MCF 10A (cell line): ENCODE data around the gene NAPSA. TPM values are rescaled to one million over a fixed set of nuclear protein-coding genes. Genes with fewer than 3 reads are reported as not detected.

Experiments used
- BruUV-seq: library from RNA; stranded (reverse); fragments of 400-500 nt; replicated peaks from 2 replicates; lab custom pipeline; 2021; lab: Mats Ljungman, UMichigan
- CTCF ChIA-PET: fragments of 300-600 bp; sonication (Branson Sonifier 250); formaldehyde crosslinking; extraction: SDS; loops from one replicate; lab custom pipeline; 2021; ENCODE audit warnings: antibody characterized with exemption, inconsistent platforms; lab: Yijun Ruan, JAX
- POLR2A ChIA-PET: fragments of 300-600, 350-650 bp; sonication (Branson Sonifier 250); formaldehyde crosslinking; extraction: SDS; loops from one replicate; lab custom pipeline; 2020; ENCODE audit warnings: antibody characterized with exemption, inconsistent platforms; lab: Yijun Ruan, JAX
- DNase-seq: peaks from one replicate; pipeline ENCODE4 v3.0.0-alpha.2; 2018; ENCODE audit not compliant: unreplicated experiment
- H3K27ac Mint-ChIP-seq: one replicate; pipeline ENCODE4 v1.8.0; 2022; ENCODE audit warnings: mild to moderate bottlenecking, low read depth, mixed read lengths; ENCODE audit not compliant: unreplicated experiment
- H3K27me3 Mint-ChIP-seq: one replicate; pipeline ENCODE4 v1.8.0; 2022; ENCODE audit warnings: mixed read lengths; ENCODE audit not compliant: insufficient read depth, unreplicated experiment
- H3K36me3 Mint-ChIP-seq: one replicate; pipeline ENCODE4 v1.8.0; 2022; ENCODE audit warnings: mild to moderate bottlenecking, moderate library complexity, mixed read lengths; ENCODE audit not compliant: insufficient read depth, unreplicated experiment
- H3K4me1 Mint-ChIP-seq: one replicate; pipeline ENCODE4 v1.8.0; 2022; ENCODE audit warnings: mixed read lengths; ENCODE audit not compliant: insufficient read depth, unreplicated experiment
- H3K4me3 Mint-ChIP-seq: one replicate; pipeline ENCODE4 v1.8.0; 2022; ENCODE audit warnings: mild to moderate bottlenecking, moderate library complexity, mixed read lengths; ENCODE audit not compliant: unreplicated experiment
- H3K9me3 Mint-ChIP-seq: one replicate; pipeline ENCODE4 v1.8.0; 2022; ENCODE audit warnings: mixed read lengths; ENCODE audit not compliant: unreplicated experiment
- intact Hi-C: fragments of 100-400 bp; cut with micrococcal nuclease; formaldehyde crosslinking; loops from 2 replicates; pipeline ENCODE4 v1.14.1; 2022
- total RNA-seq: library from RNA; stranded (reverse); gene quantifications from 2 replicates; pipeline ENCODE4 v1.2.3, GENCODE V29; 2022
- TF ChIP-seq, protein P1 (sequence below): fragments of 200-600 bp; IDR thresholded peaks from one replicate; pipeline ENCODE4 v1.8.0; 2022; ENCODE audit warnings: antibody characterized with exemption, mild to moderate bottlenecking; ENCODE audit not compliant: unreplicated experiment

NAPSA gene
- total RNA-seq, 1 experiment from 2014 or later: 0.51 TPM

DNA sequence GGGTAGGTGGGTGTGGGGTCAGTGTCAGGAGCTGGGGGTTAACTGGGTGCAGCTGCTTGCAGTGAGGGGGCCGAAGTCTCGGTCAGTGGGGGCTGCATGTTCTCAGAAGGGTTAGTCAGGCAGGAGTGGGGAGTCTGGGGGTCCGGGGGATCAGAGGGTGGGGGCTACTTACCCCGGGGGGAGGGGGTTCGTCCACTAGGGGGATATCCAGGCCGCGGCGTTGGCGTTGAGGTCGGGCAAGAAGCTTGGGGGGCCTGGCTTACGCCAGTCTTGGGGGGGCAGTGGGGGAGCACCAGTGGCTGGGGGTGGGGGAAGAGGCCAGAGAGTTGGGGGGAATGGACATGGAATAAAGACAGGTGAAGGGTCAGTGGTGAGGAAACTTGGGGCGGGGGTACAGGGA lies 45.4 kb downstream of the NAPSA start:
- ChIA-PET CTCF (no interaction called here), POLR2A (no interaction called here)
- Mint-ChIP-seq H3K4me3 (no peak overlapping the region), H3K27me3 (peaks cover 12% of the 10 kb centered on the region), H3K27ac (no peak overlapping the region), H3K36me3 (no peaks in the 10 kb centered on the region), H3K4me1 (peaks cover 2% of the 10 kb centered on the region), H3K9me3 (peaks cover 26% of the 10 kb centered on the region)
- intact Hi-C loops: no loop called here
- TF ChIP-seq, protein P1, sequence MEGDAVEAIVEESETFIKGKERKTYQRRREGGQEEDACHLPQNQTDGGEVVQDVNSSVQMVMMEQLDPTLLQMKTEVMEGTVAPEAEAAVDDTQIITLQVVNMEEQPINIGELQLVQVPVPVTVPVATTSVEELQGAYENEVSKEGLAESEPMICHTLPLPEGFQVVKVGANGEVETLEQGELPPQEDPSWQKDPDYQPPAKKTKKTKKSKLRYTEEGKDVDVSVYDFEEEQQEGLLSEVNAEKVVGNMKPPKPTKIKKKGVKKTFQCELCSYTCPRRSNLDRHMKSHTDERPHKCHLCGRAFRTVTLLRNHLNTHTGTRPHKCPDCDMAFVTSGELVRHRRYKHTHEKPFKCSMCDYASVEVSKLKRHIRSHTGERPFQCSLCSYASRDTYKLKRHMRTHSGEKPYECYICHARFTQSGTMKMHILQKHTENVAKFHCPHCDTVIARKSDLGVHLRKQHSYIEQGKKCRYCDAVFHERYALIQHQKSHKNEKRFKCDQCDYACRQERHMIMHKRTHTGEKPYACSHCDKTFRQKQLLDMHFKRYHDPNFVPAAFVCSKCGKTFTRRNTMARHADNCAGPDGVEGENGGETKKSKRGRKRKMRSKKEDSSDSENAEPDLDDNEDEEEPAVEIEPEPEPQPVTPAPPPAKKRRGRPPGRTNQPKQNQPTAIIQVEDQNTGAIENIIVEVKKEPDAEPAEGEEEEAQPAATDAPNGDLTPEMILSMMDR: no peak
- DNase-seq: no peak
- no TSS peak for BruUV-seq

DNA sequence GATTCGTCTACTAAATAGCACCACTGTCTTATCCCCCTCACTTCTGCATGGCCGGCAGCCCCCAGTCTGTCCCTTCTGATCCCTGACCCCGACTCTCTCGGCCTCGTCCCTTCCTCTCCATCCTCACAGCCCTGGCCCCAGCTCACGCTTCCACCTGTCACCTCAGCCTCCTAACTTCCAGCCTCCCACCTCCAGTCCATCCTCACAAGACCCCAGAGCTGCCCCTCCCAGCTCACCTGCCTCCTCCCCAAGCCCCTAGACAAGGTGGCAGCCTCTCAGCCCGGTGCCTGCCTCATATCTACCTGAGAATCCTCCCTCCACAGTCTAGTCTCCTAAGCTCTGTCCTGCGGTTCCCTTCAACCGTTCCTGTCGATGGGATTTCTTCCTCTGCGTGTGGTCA lies 46.3 kb downstream of the NAPSA start:
- DNase-seq: no peak
- intact Hi-C loops: no loop called here
- H3K4me1 Mint-ChIP-seq: peaks cover 6% of the 10 kb centered on the region
- ChIA-PET CTCF (no interaction called here), POLR2A (no interaction called here)
- no peaks in the 10 kb centered on the region for H3K36me3 Mint-ChIP-seq
- peaks cover 19% of the 10 kb centered on the region for H3K9me3 Mint-ChIP-seq
- BruUV-seq: no TSS peak
- peaks cover 21% of the 10 kb centered on the region for H3K27me3 Mint-ChIP-seq
- TF ChIP-seq, protein P1: no peak
- no peak overlapping the region for H3K4me3 Mint-ChIP-seq
- no peak overlapping the region for H3K27ac Mint-ChIP-seq

DNA sequence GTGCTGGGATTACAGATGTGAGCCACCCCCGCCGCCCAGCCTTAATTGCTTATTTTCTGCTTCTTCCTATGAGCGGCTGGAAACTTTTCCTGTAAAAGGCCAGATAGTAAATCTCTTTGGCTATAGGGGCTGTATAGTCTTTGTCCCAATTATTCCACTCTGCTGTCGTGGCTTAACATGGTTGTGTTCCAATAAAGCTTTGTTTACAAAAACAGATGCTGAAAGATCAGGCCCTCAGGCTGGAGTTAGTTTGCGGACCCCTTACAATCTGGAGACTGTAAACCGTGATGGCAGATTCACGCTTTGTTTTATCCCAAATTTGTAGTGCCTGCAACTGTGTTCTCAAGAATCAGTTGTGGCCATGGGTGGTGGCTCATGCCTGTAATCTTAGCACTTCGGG lies 47.0 kb downstream of the NAPSA start:
- Mint-ChIP-seq H3K4me1 (peaks cover 6% of the 10 kb centered on the region), H3K4me3 (no peak overlapping the region), H3K9me3 (peaks cover 18% of the 10 kb centered on the region), H3K36me3 (no peaks in the 10 kb centered on the region), H3K27me3 (peaks cover 28% of the 10 kb centered on the region), H3K27ac (no peak overlapping the region)
- DNase-seq: no peak
- CTCF ChIA-PET: no interaction called here
- POLR2A ChIA-PET: no interaction called here
- BruUV-seq: no TSS peak
- intact Hi-C loops: no loop called here
- TF ChIP-seq, protein P1: no peak

DNA sequence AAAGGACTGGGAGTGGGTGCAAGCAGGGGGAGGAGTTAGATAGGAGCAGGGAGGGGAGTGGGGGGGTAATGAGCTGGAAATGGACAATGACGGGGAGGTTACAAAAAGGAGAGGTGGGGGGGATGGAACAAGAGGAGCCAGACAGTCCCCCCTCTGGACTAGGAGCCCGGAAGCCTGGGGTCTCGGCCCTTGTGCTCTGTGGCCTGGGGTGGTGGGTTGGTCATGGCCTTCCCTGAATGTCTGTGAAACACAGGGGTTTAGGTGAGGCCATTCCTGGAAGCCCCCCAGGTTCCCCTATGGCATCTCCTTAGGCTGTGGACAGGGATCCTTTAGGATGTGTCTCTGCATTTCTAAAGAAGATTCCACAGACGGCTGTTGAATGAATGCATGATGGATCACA lies 48.3 kb downstream of the NAPSA start:
- ChIA-PET POLR2A (no interaction called here), CTCF (no interaction called here)
- no peaks in the 10 kb centered on the region for H3K36me3 Mint-ChIP-seq
- intact Hi-C loops: no loop called here
- H3K4me1 Mint-ChIP-seq: peaks cover 6% of the 10 kb centered on the region
- DNase-seq: no peak
- no peak overlapping the region for H3K27ac Mint-ChIP-seq
- no peak overlapping the region for H3K4me3 Mint-ChIP-seq
- H3K9me3 Mint-ChIP-seq: peaks cover 11% of the 10 kb centered on the region
- TF ChIP-seq, protein P1: no peak
- BruUV-seq: no TSS peak
- peaks cover 33% of the 10 kb centered on the region for H3K27me3 Mint-ChIP-seq
